MM.1S (cell line): ENCODE measurements around the gene LUZP1.

Source experiments
- DNase-seq: peaks from one replicate; pipeline ENCODE4 v3.0.0-alpha.2; 2015
- H2AFZ ChIP-seq: fragments of 300-600 bp; sonication (generic); 2 replicates; pipeline ENCODE4 v1.6.0; 2016; ENCODE audit warnings: antibody characterized with exemption, low read length
- H3F3A ChIP-seq: fragments of 300-600 bp; sonication (generic); 2 replicates; pipeline ENCODE4 v1.6.1; 2016; ENCODE audit warnings: mild to moderate bottlenecking, antibody characterized with exemption, low read length, moderate library complexity, mixed read lengths; ENCODE audit not compliant: insufficient read depth
- H3K27ac ChIP-seq: fragments of 300-600 bp; sonication (generic); 2 replicates; pipeline ENCODE4 v1.5.1; 2016; ENCODE audit warnings: mild to moderate bottlenecking, low read length
- H3K27me3 ChIP-seq: fragments of 300-600 bp; sonication (generic); replicated peaks from 2 replicates; pipeline ENCODE4 v1.6.0; 2016; ENCODE audit warnings: low read length; ENCODE audit not compliant: insufficient read depth
- H3K36me3 ChIP-seq: fragments of 300-600 bp; sonication (generic); replicated peaks from 2 replicates; pipeline ENCODE4 v1.6.1; 2016; ENCODE audit warnings: mild to moderate bottlenecking, low read length, mixed read lengths; ENCODE audit not compliant: insufficient read depth
- H3K4me1 ChIP-seq: fragments of 300-600 bp; sonication (generic); 2 replicates; pipeline ENCODE4 v1.6.1; 2016; ENCODE audit warnings: low read length, mixed read lengths
- H3K4me2 ChIP-seq: fragments of 300-600 bp; sonication (generic); 2 replicates; pipeline ENCODE4 v1.6.0; 2016; ENCODE audit warnings: low read depth, low read length
- H3K4me3 ChIP-seq: fragments of 300-600 bp; sonication (generic); 2 replicates; pipeline ENCODE4 v1.5.1; 2016; ENCODE audit warnings: low read length, mixed read lengths
- H3K79me2 ChIP-seq: fragments of 300-600 bp; sonication (generic); 2 replicates; pipeline ENCODE4 v1.6.1; 2016; ENCODE audit warnings: mixed run types, low read length, mixed read lengths
- H3K9ac ChIP-seq: fragments of 300-600 bp; sonication (generic); 2 replicates; pipeline ENCODE4 v1.6.1; 2016; ENCODE audit warnings: low read length, mixed read lengths
- H3K9me2 ChIP-seq: fragments of 300-600 bp; sonication (generic); replicated peaks from 2 replicates; pipeline ENCODE4 v1.6.1; 2016; ENCODE audit warnings: mild to moderate bottlenecking, low read length, mixed read lengths; ENCODE audit not compliant: insufficient read depth
- H3K9me3 ChIP-seq: fragments of 300-600 bp; sonication (generic); replicated peaks from 2 replicates; pipeline ENCODE4 v1.6.1; 2016; ENCODE audit warnings: mild to moderate bottlenecking, low read length, mixed read lengths; ENCODE audit not compliant: insufficient read depth
- H4K20me1 ChIP-seq: fragments of 300-600 bp; sonication (generic); 2 replicates; pipeline ENCODE4 v1.6.1; 2016; ENCODE audit warnings: mild to moderate bottlenecking, low read length, moderate library complexity, mixed read lengths; ENCODE audit not compliant: insufficient read depth
- CTCF ChIP-seq: fragments of 300-600 bp; sonication (generic); IDR thresholded peaks from 2 replicates; pipeline ENCODE4 v1.5.1; 2016; ENCODE audit warnings: antibody characterized with exemption, low read length, mixed read lengths
- EZH2 ChIP-seq: fragments of 300-600 bp; sonication (generic); optimal IDR thresholded peaks from 2 replicates; pipeline ENCODE3; 2017; ENCODE audit warnings: low read depth, mild to moderate bottlenecking, antibody characterized with exemption, low read length, mixed read lengths
- EZH2phosphoT487 ChIP-seq: fragments of 300-600 bp; sonication (generic); IDR thresholded peaks from 2 replicates; pipeline ENCODE4 v1.6.1; 2018; ENCODE audit warnings: antibody characterized with exemption, low read length

Gene LUZP1

GRCh38 chr1:23129846-23130245, 38.8 kb downstream of the LUZP1 start:
- H3K79me2 ChIP-seq: no peaks in the 10 kb centered on the region
- no peak overlapping the region for H3K4me2 ChIP-seq
- H3K4me3 ChIP-seq: no peak overlapping the region
- H3K27ac ChIP-seq: no peak overlapping the region
- H3F3A ChIP-seq: no peaks in the 10 kb centered on the region
- H4K20me1 ChIP-seq: no peaks in the 10 kb centered on the region
- no peaks in the 10 kb centered on the region for H3K36me3 ChIP-seq
- no peak for DNase-seq
- no peak overlapping the region for H2AFZ ChIP-seq
- TF ChIP-seq EZH2 (no peak), CTCF (no peak), EZH2phosphoT487 (no peak)
- no peaks in the 10 kb centered on the region for H3K4me1 ChIP-seq
- H3K9me2 ChIP-seq: no peaks in the 10 kb centered on the region
- no peak overlapping the region for H3K9ac ChIP-seq
- no peaks in the 10 kb centered on the region for H3K27me3 ChIP-seq
- H3K9me3 ChIP-seq: no peaks in the 10 kb centered on the region

- no peaks in the 10 kb centered on the region for H3F3A ChIP-seq
- no peaks in the 10 kb centered on the region for H3K79me2 ChIP-seq
- no peak overlapping the region for H3K27ac ChIP-seq
- no peaks in the 10 kb centered on the region for H3K9me3 ChIP-seq
- H3K4me2 ChIP-seq: no peak overlapping the region
- H3K4me3 ChIP-seq: no peak overlapping the region
- H3K9me2 ChIP-seq: no peaks in the 10 kb centered on the region
- no peak overlapping the region for H3K9ac ChIP-seq
- no peak overlapping the region for H2AFZ ChIP-seq
- TF ChIP-seq EZH2 (no peak), CTCF (no peak), EZH2phosphoT487 (no peak)
- H4K20me1 ChIP-seq: no peaks in the 10 kb centered on the region
- DNase-seq: no peak
- no peaks in the 10 kb centered on the region for H3K27me3 ChIP-seq
- H3K36me3 ChIP-seq: no peaks in the 10 kb centered on the region
- H3K4me1 ChIP-seq: no peaks in the 10 kb centered on the region
Observed at GRCh38 chr1:23126801-23127200, 41.9 kb downstream of the LUZP1 start.

GRCh38 chr1:23126200-23126599, 42.5 kb downstream of the LUZP1 start:
- H3K27me3 ChIP-seq: no peaks in the 10 kb centered on the region
- no peaks in the 10 kb centered on the region for H4K20me1 ChIP-seq
- no peak for DNase-seq
- no peak overlapping the region for H3K9ac ChIP-seq
- H3K4me1 ChIP-seq: no peaks in the 10 kb centered on the region
- no peaks in the 10 kb centered on the region for H3F3A ChIP-seq
- TF ChIP-seq EZH2phosphoT487 (no peak), CTCF (no peak), EZH2 (no peak)
- H3K79me2 ChIP-seq: no peaks in the 10 kb centered on the region
- H3K4me2 ChIP-seq: no peak overlapping the region
- H3K27ac ChIP-seq: no peak overlapping the region
- H2AFZ ChIP-seq: no peak overlapping the region
- H3K36me3 ChIP-seq: no peaks in the 10 kb centered on the region
- no peaks in the 10 kb centered on the region for H3K9me3 ChIP-seq
- no peaks in the 10 kb centered on the region for H3K9me2 ChIP-seq
- H3K4me3 ChIP-seq: no peak overlapping the region

- DNase-seq: no peak
- H3K27me3 ChIP-seq: no peaks in the 10 kb centered on the region
- no peak overlapping the region for H3K4me2 ChIP-seq
- H4K20me1 ChIP-seq: no peaks in the 10 kb centered on the region
- TF ChIP-seq CTCF (no peak), EZH2phosphoT487 (no peak), EZH2 (no peak)
- H2AFZ ChIP-seq: no peak overlapping the region
- H3K9me3 ChIP-seq: no peaks in the 10 kb centered on the region
- H3K4me1 ChIP-seq: no peaks in the 10 kb centered on the region
- H3K27ac ChIP-seq: no peak overlapping the region
- no peaks in the 10 kb centered on the region for H3K36me3 ChIP-seq
- H3K4me3 ChIP-seq: no peak overlapping the region
- H3K9ac ChIP-seq: no peak overlapping the region
- H3K79me2 ChIP-seq: no peaks in the 10 kb centered on the region
- H3K9me2 ChIP-seq: no peaks in the 10 kb centered on the region
- H3F3A ChIP-seq: no peaks in the 10 kb centered on the region
Observed at GRCh38 chr1:23125489-23125888, 43.2 kb downstream of the LUZP1 start.
